OCI-LY7 (cell line): Measurements from ENCODE around the gene ESYT2.

Experiments used
- EZH2phosphoT487 ChIP-seq: fragments of 200-600 bp; sonication (generic); IDR thresholded peaks from 2 replicates; pipeline ENCODE4 v1.6.1; 2018; ENCODE audit warnings: low read depth, borderline replicate concordance, mild to moderate bottlenecking, mixed run types, antibody characterized with exemption, low read length, moderate library complexity, mixed read lengths
- TF ChIP-seq, protein P1 (sequence below): fragments of 200-600 bp; sonication (generic); conservative IDR thresholded peaks from 2 replicates; pipeline ENCODE4 v1.5.1; 2014; ENCODE audit warnings: mild to moderate bottlenecking, antibody characterized with exemption, low read length, moderate library complexity, mixed read lengths

DNA sequence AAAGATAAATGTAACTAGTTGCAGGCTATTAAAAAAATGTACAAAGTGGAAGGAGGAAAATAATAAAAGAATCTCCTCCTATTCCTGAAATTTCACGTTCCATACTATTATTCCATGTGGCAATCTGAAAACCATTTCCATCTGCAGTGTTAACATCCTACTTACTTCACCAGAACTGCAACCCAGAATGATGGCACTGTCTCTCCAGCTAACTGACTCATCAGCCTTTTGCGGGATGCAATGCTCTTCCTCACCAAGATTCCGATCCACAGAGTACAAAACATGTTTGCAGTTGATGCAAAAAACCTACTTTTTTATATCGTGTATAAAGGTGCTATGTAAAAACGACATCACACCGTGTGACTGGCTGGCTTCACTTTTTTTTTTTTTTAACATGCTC is 50.8 kb downstream of the ESYT2 start:
- TF ChIP-seq, protein P1, sequence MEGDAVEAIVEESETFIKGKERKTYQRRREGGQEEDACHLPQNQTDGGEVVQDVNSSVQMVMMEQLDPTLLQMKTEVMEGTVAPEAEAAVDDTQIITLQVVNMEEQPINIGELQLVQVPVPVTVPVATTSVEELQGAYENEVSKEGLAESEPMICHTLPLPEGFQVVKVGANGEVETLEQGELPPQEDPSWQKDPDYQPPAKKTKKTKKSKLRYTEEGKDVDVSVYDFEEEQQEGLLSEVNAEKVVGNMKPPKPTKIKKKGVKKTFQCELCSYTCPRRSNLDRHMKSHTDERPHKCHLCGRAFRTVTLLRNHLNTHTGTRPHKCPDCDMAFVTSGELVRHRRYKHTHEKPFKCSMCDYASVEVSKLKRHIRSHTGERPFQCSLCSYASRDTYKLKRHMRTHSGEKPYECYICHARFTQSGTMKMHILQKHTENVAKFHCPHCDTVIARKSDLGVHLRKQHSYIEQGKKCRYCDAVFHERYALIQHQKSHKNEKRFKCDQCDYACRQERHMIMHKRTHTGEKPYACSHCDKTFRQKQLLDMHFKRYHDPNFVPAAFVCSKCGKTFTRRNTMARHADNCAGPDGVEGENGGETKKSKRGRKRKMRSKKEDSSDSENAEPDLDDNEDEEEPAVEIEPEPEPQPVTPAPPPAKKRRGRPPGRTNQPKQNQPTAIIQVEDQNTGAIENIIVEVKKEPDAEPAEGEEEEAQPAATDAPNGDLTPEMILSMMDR, result no peak
- no peak for TF ChIP-seq EZH2phosphoT487
